Measurements from ENCODE around the gene NOTO.

DNA sequence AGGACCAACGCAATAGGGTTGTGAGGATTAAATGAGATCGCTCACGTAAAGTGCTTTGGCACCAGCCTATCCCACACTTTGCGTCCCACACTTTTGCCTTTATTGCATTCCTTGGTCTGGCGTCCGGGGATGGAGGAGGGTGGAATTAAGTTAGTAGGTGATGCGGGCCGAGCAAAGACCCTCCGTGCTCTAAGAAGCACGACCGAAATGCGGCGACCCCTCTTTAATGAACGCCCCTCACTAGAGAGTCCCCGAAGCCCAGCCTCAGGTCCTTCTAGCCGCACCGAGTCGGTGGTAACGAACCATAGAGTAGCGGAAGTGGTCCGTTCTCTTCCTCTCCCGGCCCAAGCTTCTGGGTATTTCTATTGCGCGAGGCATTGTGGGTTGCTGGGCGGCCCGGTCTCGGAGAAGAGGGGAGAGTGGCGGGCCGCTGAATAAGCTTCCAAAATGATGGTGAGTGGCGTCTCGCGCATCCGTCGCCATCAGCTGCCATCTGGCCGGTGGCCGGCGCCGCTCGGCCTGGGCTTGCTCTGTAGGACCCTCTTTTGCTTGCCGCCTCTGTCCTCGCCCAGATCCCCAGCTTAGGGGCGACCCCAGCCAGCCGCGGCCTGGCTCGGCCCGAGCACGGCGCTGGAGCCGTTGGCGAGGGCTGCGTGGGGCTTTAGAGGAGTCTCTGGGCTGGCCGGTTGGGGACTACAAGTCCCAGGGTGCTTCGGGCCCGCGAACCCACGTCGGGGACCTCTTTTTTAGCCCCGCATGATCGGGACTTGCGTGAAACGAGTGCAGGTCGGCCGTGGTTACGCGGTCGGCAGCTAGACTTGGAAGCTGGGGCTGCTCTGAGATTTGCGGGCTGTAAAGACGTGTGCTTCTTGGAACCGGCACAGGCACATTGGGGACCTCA is 31.8 kb downstream of the NOTO start, which contains the start of gene CCT7:
- TF ChIP-seq CTCF (IDR thresholded peaks at IDR 0.05; ENCODE audit: poor library complexity): no peak
- no peak for TF ChIP-seq EZH2phosphoT487 (IDR thresholded peaks at IDR 0.05; ENCODE audit: low read depth, severe bottlenecking, unreplicated experiment)

Data from hepatocyte (in vitro differentiated cells).